DND-41 (cell line): Measurements from ENCODE around the gene ZSCAN25.

ENCODE experiments used
- ATAC-seq: fragments of 200-7000 bp; cut with Tn5 transposase; 3 replicates; pipeline ENCODE4 v1.9.1; 2021; ENCODE audit warnings: low read depth; ENCODE audit not compliant: insufficient read depth
- DNase-seq: peaks from one replicate; pipeline ENCODE4 v3.0.0-alpha.2; 2020
- H2AFZ ChIP-seq: 2 replicates; pipeline ENCODE4 v1.6.0; 2012; ENCODE audit warnings: low read depth, low read length
- H3K27ac ChIP-seq: 2 replicates; pipeline ENCODE4 v1.5.1; 2012; ENCODE audit warnings: low read length, inconsistent platforms
- H3K27me3 ChIP-seq: fragments of 200-600 bp; sonication (generic); 2 replicates; pipeline ENCODE4 v1.6.0; 2012; ENCODE audit warnings: low read length, mild to moderate bottlenecking, inconsistent platforms; ENCODE audit not compliant: insufficient read depth, poor library complexity
- H3K36me3 ChIP-seq: 2 replicates; pipeline ENCODE4 v1.5.1; 2012; ENCODE audit warnings: low read length, inconsistent platforms; ENCODE audit not compliant: insufficient read depth
- H3K4me1 ChIP-seq: 2 replicates; pipeline ENCODE4 v1.5.1; 2012; ENCODE audit warnings: mild to moderate bottlenecking, low read length; ENCODE audit not compliant: insufficient read depth
- H3K4me2 ChIP-seq: 2 replicates; pipeline ENCODE4 v1.6.0; 2012; ENCODE audit warnings: mild to moderate bottlenecking, moderate library complexity, low read length, inconsistent platforms; ENCODE audit not compliant: insufficient read depth
- H3K4me3 ChIP-seq, 2 experiments: fragments of 200-600 bp in 1 of 2; shearing (Covaris generic) in 1 of 2; 2 replicates each; pipeline ENCODE4 v1.5.1; 2012 to 2016; ENCODE audit warnings: inconsistent platforms in 2 of 2, low read length in 2 of 2, mild to moderate bottlenecking in 2 of 2, low read depth in 1 of 2, moderate library complexity in 1 of 2
- H3K79me2 ChIP-seq: 2 replicates; pipeline ENCODE4 v1.6.0; 2012; ENCODE audit warnings: low read length, inconsistent platforms; ENCODE audit not compliant: insufficient read depth
- H3K9ac ChIP-seq: 2 replicates; pipeline ENCODE4 v1.6.0; 2012; ENCODE audit warnings: low read depth, mild to moderate bottlenecking, inconsistent platforms, low read length, moderate library complexity
- H3K9me3 ChIP-seq: 2 replicates; pipeline ENCODE4 v1.5.1; 2012; ENCODE audit warnings: low read length, moderate library complexity, mild to moderate bottlenecking, inconsistent platforms; ENCODE audit not compliant: insufficient read depth, severe bottlenecking
- H4K20me1 ChIP-seq: 2 replicates; pipeline ENCODE4 v1.6.0; 2012; ENCODE audit warnings: low read length; ENCODE audit not compliant: insufficient read depth
- CTCF ChIP-seq: IDR thresholded peaks from 2 replicates; pipeline ENCODE4 v1.5.1; 2012; ENCODE audit warnings: borderline replicate concordance, low read length, moderate library complexity, mild to moderate bottlenecking; ENCODE audit not compliant: poor library complexity, severe bottlenecking; ENCODE audit errors: extremely low read depth
- EZH2 ChIP-seq: IDR thresholded peaks from 3 replicates; pipeline ENCODE4 v1.6.1; 2012; ENCODE audit warnings: borderline replicate concordance, low read depth, mild to moderate bottlenecking, moderate library complexity, low read length, inconsistent platforms; ENCODE audit not compliant: severe bottlenecking

The ZSCAN25 gene

DNA sequence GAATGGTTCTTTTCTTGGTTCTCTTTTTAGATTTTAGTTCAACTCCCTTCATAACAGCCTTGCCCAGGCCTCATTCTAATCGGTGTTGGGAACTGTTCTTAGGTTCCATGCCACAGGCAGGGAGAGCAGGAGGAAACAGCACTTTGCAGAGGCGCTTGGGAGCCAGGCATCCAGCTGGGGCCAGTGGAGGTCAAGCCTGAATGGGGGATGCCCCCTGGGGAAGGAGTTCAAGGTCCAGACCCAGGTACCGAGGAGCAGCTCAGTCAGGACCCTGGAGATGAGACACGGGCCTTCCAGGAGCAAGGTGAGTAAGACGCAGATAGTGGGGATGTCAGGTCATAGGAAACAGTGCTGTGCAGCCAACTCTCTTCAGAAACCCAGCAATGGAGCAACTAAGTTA, 4.5 kb downstream of the ZSCAN25 start:
- H3K9ac ChIP-seq = 0 out of 2 replicates have a peak overlapping the region, but pooled peaks have one; percentile 10
- no peak overlapping the region for H2AFZ ChIP-seq
- H3K4me3 ChIP-seq = no peak overlapping the region
- peaks cover 89% of the 10 kb centered on the region for H3K36me3 ChIP-seq
- peaks cover 69% of the 10 kb centered on the region for H3K79me2 ChIP-seq
- ATAC-seq = no peak
- H3K27ac ChIP-seq = peak overlapping the region; percentile 46; the same call in 1 of the 2 replicates
- H3K4me1 ChIP-seq = peaks cover 95% of the 10 kb centered on the region
- no peaks in the 10 kb centered on the region for H3K9me3 ChIP-seq
- peaks cover 6% of the 10 kb centered on the region; the same call in 1 of the 2 replicates for H4K20me1 ChIP-seq
- H3K27me3 ChIP-seq = no peaks in the 10 kb centered on the region
- no peak for TF ChIP-seq CTCF
- no peak for TF ChIP-seq EZH2
- DNase-seq = no peak
- H3K4me2 ChIP-seq = no peak overlapping the region

DNA sequence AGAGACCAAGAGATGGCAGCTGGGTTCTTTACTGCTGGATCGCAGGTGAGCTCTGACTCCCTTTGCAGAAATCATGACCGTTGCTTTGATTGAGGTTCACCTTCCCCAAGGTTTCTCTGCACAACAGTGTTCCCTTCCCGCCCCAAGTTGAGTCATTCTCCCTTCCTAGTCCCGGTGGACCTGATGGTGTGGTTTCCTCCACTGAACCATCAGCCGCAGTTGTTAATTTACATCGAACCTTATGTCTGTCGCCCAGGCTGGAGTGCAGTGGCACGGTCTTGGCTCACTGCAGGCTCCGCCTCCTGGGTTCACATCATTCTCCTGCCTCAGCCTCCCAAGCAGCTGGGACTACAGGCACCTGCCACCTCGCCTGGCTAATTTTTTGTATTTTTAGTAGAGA, 5.8 kb downstream of the ZSCAN25 start:
- Histone ChIP-seq H3K79me2 (peaks cover 67% of the 10 kb centered on the region), H3K27me3 (no peaks in the 10 kb centered on the region), H3K27ac (peak overlapping the region; percentile 99), H3K4me1 (peaks cover 87% of the 10 kb centered on the region), H3K4me3 (no peak overlapping the region; a peak in 1 of 4 replicates), H3K36me3 (peaks cover 96% of the 10 kb centered on the region), H2AFZ (no peak overlapping the region), H3K9ac (peak overlapping the region; percentile 62; the same call in 1 of the 2 replicates), H3K9me3 (no peaks in the 10 kb centered on the region), H4K20me1 (peaks cover 6% of the 10 kb centered on the region; the same call in 1 of the 2 replicates), H3K4me2 (no peak overlapping the region; the same call in 1 of the 2 replicates)
- TF ChIP-seq EZH2 = no peak
- no peak for TF ChIP-seq CTCF
- ATAC-seq = no peak
- DNase-seq = no peak

GRCh38 chr7:99623091-99623693, 6.4 kb downstream of the ZSCAN25 start:
- ATAC-seq (no peak), DNase-seq (no peak)
- H3K4me1 ChIP-seq = peaks cover 81% of the 10 kb centered on the region
- TF ChIP-seq CTCF (no peak), EZH2 (no peak)
- H3K36me3 ChIP-seq = peaks cover 97% of the 10 kb centered on the region
- H4K20me1 ChIP-seq = 0 out of 2 replicates have a peak, but pooled peaks cover 2% of the 10 kb centered on the region
- H3K4me3 ChIP-seq = peak overlapping the region in 1 of 2 experiments; percentile 53; a peak in 1 of 4 replicates
- H3K79me2 ChIP-seq = peaks cover 61% of the 10 kb centered on the region
- peak overlapping the region; percentile 62 for H3K9ac ChIP-seq
- H3K4me2 ChIP-seq = peak overlapping the region; percentile 63
- H3K9me3 ChIP-seq = no peaks in the 10 kb centered on the region
- H3K27me3 ChIP-seq = no peaks in the 10 kb centered on the region
- H2AFZ ChIP-seq = no peak overlapping the region
- peak overlapping the region; percentile 99 for H3K27ac ChIP-seq
